ENCODE data around the gene SLC15A2.
"Not testable (repeated sequence)": the region's sequence is repeated elsewhere in the genome, so short reads cannot be mapped to it uniquely, and the experiment has no call there.

The SLC15A2 gene, protein sequence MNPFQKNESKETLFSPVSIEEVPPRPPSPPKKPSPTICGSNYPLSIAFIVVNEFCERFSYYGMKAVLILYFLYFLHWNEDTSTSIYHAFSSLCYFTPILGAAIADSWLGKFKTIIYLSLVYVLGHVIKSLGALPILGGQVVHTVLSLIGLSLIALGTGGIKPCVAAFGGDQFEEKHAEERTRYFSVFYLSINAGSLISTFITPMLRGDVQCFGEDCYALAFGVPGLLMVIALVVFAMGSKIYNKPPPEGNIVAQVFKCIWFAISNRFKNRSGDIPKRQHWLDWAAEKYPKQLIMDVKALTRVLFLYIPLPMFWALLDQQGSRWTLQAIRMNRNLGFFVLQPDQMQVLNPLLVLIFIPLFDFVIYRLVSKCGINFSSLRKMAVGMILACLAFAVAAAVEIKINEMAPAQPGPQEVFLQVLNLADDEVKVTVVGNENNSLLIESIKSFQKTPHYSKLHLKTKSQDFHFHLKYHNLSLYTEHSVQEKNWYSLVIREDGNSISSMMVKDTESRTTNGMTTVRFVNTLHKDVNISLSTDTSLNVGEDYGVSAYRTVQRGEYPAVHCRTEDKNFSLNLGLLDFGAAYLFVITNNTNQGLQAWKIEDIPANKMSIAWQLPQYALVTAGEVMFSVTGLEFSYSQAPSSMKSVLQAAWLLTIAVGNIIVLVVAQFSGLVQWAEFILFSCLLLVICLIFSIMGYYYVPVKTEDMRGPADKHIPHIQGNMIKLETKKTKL

DNA sequence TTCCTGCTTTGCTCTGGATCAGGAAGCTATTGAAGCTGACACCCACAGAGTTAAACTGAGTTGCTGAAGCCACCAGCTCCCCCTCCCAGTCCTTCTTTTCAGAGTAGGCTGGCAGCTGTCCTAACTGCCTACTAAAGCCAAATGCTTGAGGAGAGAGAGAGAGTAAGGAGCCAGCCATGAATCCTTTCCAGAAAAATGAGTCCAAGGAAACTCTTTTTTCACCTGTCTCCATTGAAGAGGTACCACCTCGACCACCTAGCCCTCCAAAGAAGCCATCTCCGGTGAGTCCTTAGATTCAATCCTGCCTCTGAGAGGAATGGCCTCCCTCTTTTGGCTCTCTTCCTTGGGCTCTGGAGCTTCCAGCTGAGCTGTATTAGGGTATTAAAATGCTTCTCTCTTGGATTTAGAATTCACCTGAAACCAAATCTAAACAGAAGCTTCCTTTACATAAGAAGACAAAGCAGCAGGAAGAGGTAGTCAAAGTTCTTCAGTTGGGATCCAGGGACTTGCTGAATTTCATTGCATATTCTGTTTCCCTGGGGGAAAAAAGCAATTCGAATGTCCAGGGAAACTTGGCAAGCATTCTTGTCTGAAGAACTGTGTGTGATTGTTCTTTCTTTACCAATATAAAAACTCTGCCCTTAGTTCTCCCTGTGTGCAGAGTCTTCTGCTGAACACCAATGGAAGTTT is at the start of gene SLC15A2:
Gene SLC15A2, plus strand, starts transcription at position 101 of the 690 bp plus-strand sequence. Its CDS starts 76 bp downstream, at position 177.
- H3K4me3 ChIP-seq (ENCODE audit: low read depth, low read length) = no peak within 1 kb of the TSS
- H3K36me3 ChIP-seq (ENCODE audit: insufficient read depth, low read length) = no peaks in the 10 kb centered on the region
- H2AFZ ChIP-seq (ENCODE audit: low read length, unreplicated experiment) = no peak within 1 kb of the TSS
- no peaks in the 10 kb centered on the region for H3K27me3 ChIP-seq (ENCODE audit: insufficient read depth, low read length)
- H3K79me2 ChIP-seq (ENCODE audit: control insufficient read depth, insufficient read depth, low read length, unreplicated experiment) = no peaks in the 10 kb centered on the region
- no peak within 1 kb of the TSS for H3K27ac ChIP-seq (ENCODE audit: low read depth, low read length)
- no peaks in the 10 kb centered on the region for H3K4me1 ChIP-seq (ENCODE audit: control insufficient read depth, insufficient read depth, low read length, unreplicated experiment)

DNA sequence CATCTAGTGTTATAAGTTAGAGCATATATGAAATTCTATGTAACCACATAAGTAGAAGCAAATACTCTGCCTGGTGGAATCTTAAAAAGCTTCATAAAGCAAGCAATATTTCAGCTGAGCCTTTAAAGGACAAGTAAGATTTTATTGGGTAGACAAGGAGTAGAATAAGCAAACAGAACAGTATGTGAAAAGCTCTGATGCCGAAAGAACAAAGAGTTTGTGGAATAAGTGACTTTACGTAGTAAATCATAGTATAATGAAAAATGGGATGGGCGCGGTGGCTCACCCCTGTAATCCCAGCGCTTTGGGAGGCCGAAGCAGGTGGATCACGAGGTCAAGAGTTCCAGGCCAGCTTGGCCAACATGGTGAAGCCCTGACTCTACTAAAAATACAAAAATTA is 49.3 kb upstream of the SLC15A2 start:
- Histone ChIP-seq H2AFZ (ENCODE audit: low read length, unreplicated experiment) (no peak overlapping the region), H3K79me2 (ENCODE audit: control insufficient read depth, insufficient read depth, low read length, unreplicated experiment) (no peaks in the 10 kb centered on the region), H3K4me1 (ENCODE audit: control insufficient read depth, insufficient read depth, low read length, unreplicated experiment) (no peaks in the 10 kb centered on the region), H3K27ac (ENCODE audit: low read depth, low read length) (no peak overlapping the region), H3K36me3 (ENCODE audit: insufficient read depth, low read length) (no peaks in the 10 kb centered on the region), H3K27me3 (ENCODE audit: insufficient read depth, low read length) (no peaks in the 10 kb centered on the region), H3K4me3 (ENCODE audit: low read depth, low read length) (no peak overlapping the region)

DNA sequence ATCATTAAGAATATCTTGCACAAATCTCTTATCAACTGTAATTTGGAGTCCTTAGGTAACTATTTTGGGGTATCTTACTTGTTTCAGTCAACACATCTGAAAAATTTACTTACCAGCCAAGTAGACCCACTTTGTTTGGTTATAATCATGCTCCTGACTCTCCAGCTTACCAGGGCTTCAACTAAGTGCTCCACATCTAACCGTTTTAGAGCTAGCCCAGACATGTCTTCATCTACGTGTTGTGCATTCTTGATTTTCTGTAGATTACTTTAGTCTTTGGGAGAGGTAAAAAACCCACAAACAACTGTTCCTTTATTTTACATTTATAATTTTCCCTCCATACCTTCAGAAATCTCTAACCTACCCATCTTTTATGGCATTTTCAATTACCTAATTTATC is 41.9 kb upstream of the SLC15A2 start:
- H3K27ac ChIP-seq (ENCODE audit: low read depth, low read length) = no peak overlapping the region
- H3K79me2 ChIP-seq (ENCODE audit: control insufficient read depth, insufficient read depth, low read length, unreplicated experiment) = no peaks in the 10 kb centered on the region
- no peaks in the 10 kb centered on the region for H3K36me3 ChIP-seq (ENCODE audit: insufficient read depth, low read length)
- H2AFZ ChIP-seq (ENCODE audit: low read length, unreplicated experiment) = no peak overlapping the region
- no peak overlapping the region for H3K4me3 ChIP-seq (ENCODE audit: low read depth, low read length)
- H3K27me3 ChIP-seq (ENCODE audit: insufficient read depth, low read length) = no peaks in the 10 kb centered on the region
- no peaks in the 10 kb centered on the region for H3K4me1 ChIP-seq (ENCODE audit: control insufficient read depth, insufficient read depth, low read length, unreplicated experiment)

DNA sequence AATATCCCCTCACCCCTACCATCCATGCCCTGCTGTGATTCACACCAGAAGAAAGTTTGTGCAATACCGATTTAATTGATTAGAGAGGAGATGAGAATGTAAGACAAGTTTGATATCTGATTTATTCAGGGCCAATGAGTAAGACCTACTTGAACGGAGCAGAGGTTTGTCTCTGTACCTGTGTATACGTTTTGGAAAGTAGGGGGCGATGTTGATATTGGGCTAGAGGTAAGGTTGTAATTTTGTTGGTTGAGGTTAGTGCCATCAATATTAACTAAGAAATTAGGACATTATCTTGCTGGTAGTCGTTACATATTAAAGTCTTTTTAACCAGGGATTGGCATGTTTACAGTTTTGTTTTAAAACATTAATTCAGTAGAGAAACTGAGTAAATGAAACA is 38.6 kb upstream of the SLC15A2 start:
- H2AFZ ChIP-seq (ENCODE audit: low read length, unreplicated experiment) = no peak overlapping the region
- no peak overlapping the region for H3K27ac ChIP-seq (ENCODE audit: low read depth, low read length)
- no peaks in the 10 kb centered on the region for H3K36me3 ChIP-seq (ENCODE audit: insufficient read depth, low read length)
- H3K4me3 ChIP-seq (ENCODE audit: low read depth, low read length) = no peak overlapping the region
- H3K4me1 ChIP-seq (ENCODE audit: control insufficient read depth, insufficient read depth, low read length, unreplicated experiment) = no peaks in the 10 kb centered on the region
- no peaks in the 10 kb centered on the region for H3K79me2 ChIP-seq (ENCODE audit: control insufficient read depth, insufficient read depth, low read length, unreplicated experiment)
- no peaks in the 10 kb centered on the region for H3K27me3 ChIP-seq (ENCODE audit: insufficient read depth, low read length)

DNA sequence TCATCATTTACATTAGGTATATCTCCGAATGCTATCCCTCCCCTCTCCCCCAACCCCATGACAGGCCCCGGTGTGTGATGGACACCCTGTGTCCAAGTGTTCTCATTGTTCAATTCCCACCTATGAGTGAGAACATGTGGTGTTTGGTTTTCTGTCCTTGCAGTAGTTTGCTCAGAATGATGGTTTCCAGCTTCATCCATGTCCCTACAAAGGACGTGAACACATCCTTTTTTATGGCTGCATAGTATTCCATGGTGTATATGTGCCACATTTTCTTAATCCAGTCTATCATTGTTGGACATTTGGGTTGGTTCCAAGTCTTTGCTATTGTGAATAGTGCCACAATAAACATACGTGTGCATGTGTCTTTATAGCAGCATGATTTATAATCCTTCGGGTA is 36.4 kb upstream of the SLC15A2 start:
- not testable (repeated sequence) for H3K4me3 ChIP-seq (ENCODE audit: low read depth, low read length); H3K4me1 ChIP-seq (ENCODE audit: control insufficient read depth, insufficient read depth, low read length, unreplicated experiment); H3K79me2 ChIP-seq (ENCODE audit: control insufficient read depth, insufficient read depth, low read length, unreplicated experiment); H3K27me3 ChIP-seq (ENCODE audit: insufficient read depth, low read length); H3K27ac ChIP-seq (ENCODE audit: low read depth, low read length); H3K36me3 ChIP-seq (ENCODE audit: insufficient read depth, low read length); H2AFZ ChIP-seq (ENCODE audit: low read length, unreplicated experiment)

DNA sequence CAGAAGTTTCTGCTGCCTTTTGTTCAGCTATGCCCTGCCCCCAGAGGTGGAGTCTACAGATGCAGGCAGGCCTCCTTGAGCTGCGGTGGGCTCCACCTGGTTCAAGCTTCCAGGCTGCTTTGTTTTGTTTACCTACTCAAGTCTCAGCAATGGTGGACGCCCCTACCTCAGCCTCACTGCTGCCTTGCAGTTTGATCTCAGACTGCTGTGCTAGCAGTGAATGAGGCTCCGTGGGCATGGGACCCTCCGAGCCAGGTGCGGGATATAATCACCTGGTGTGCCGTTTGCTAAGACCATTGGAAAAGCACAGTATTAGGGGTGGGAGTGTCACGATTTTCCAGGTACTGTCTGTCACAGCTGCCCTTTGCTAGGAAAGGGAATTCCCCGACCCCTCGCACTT is 31.0 kb upstream of the SLC15A2 start:
- not testable (repeated sequence) for H3K36me3 ChIP-seq (ENCODE audit: insufficient read depth, low read length); H3K4me3 ChIP-seq (ENCODE audit: low read depth, low read length); H3K27ac ChIP-seq (ENCODE audit: low read depth, low read length)

DNA sequence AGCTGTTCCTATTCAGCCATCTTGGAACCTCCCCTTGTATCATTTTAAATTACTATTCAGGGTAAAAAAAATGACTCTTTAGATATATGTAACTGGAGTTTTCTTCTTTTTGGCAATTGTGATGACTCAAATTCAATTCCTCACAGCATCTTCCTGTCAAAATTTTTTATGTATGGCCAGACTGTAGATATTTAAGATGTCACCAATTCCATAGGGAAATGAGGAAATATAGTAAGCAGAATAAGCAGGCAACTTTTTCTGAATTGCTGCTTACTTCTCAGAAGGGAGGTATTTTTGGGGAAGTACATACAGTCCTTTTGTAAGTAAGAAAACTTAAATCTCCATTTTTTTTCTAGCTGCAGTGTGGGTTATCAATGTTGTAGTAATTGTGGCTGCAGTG is 30.4 kb upstream of the SLC15A2 start:
- Histone ChIP-seq H3K79me2 (ENCODE audit: control insufficient read depth, insufficient read depth, low read length, unreplicated experiment) (no peaks in the 10 kb centered on the region), H3K4me3 (ENCODE audit: low read depth, low read length) (no peak overlapping the region), H2AFZ (ENCODE audit: low read length, unreplicated experiment) (no peak overlapping the region), H3K27ac (ENCODE audit: low read depth, low read length) (no peak overlapping the region), H3K27me3 (ENCODE audit: insufficient read depth, low read length) (no peaks in the 10 kb centered on the region), H3K36me3 (ENCODE audit: insufficient read depth, low read length) (no peaks in the 10 kb centered on the region), H3K4me1 (ENCODE audit: control insufficient read depth, insufficient read depth, low read length, unreplicated experiment) (no peaks in the 10 kb centered on the region)

More for the DNA sequence above, 31.0 kb upstream of the SLC15A2 start:
- H3K4me1 ChIP-seq (ENCODE audit: control insufficient read depth, insufficient read depth, low read length, unreplicated experiment); H3K79me2 ChIP-seq (ENCODE audit: control insufficient read depth, insufficient read depth, low read length, unreplicated experiment); H3K27me3 ChIP-seq (ENCODE audit: insufficient read depth, low read length); H2AFZ ChIP-seq (ENCODE audit: low read length, unreplicated experiment): not testable (repeated sequence)

DNA sequence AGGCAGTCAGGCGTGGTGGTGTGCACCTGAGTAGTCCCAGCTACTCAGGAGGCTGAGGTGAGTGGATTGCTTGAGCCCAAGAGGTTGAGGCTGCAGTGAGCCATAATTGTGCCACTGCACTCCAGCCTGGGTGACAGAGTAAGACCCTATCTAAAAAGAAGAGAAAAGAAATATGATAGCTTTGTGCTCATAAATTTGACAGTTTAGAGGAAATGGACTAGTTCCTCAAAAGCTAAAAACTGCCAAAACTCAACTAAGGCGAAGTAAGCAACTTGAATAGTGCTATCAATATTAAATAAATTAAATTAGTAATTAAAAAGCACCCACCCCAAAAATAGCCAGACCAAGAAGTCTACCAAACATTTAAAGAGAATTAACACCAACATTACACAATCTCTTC is 24.5 kb upstream of the SLC15A2 start:
- H3K27ac ChIP-seq (ENCODE audit: low read depth, low read length) = no peak overlapping the region
- no peaks in the 10 kb centered on the region for H3K4me1 ChIP-seq (ENCODE audit: control insufficient read depth, insufficient read depth, low read length, unreplicated experiment)
- H2AFZ ChIP-seq (ENCODE audit: low read length, unreplicated experiment) = no peak overlapping the region
- no peak overlapping the region for H3K4me3 ChIP-seq (ENCODE audit: low read depth, low read length)
- H3K79me2 ChIP-seq (ENCODE audit: control insufficient read depth, insufficient read depth, low read length, unreplicated experiment) = no peaks in the 10 kb centered on the region
- H3K27me3 ChIP-seq (ENCODE audit: insufficient read depth, low read length) = no peaks in the 10 kb centered on the region
- H3K36me3 ChIP-seq (ENCODE audit: insufficient read depth, low read length) = no peaks in the 10 kb centered on the region

DNA sequence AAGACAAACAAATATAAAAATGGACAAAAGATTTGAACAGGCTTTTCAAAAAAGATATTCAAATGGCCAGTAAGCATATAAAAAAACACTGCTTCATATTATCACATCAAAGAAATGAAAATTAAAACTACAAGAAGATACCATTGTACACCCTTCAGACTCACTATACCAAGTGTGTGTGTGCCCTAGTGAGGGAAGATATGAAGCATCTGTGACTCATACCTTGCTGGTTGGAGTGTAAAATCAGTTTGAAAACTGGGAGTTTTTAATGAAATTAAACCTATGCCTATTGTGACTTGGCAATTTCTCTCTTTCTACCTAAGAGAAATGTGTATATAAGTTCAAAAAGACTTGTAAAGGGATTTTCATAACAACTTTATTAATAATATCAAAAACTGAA is 23.5 kb upstream of the SLC15A2 start:
- no peaks in the 10 kb centered on the region for H3K27me3 ChIP-seq (ENCODE audit: insufficient read depth, low read length)
- H3K4me1 ChIP-seq (ENCODE audit: control insufficient read depth, insufficient read depth, low read length, unreplicated experiment) = no peaks in the 10 kb centered on the region
- H3K36me3 ChIP-seq (ENCODE audit: insufficient read depth, low read length) = no peaks in the 10 kb centered on the region
- H3K4me3 ChIP-seq (ENCODE audit: low read depth, low read length) = no peak overlapping the region
- no peak overlapping the region for H2AFZ ChIP-seq (ENCODE audit: low read length, unreplicated experiment)
- H3K27ac ChIP-seq (ENCODE audit: low read depth, low read length) = no peak overlapping the region
- no peaks in the 10 kb centered on the region for H3K79me2 ChIP-seq (ENCODE audit: control insufficient read depth, insufficient read depth, low read length, unreplicated experiment)

DNA sequence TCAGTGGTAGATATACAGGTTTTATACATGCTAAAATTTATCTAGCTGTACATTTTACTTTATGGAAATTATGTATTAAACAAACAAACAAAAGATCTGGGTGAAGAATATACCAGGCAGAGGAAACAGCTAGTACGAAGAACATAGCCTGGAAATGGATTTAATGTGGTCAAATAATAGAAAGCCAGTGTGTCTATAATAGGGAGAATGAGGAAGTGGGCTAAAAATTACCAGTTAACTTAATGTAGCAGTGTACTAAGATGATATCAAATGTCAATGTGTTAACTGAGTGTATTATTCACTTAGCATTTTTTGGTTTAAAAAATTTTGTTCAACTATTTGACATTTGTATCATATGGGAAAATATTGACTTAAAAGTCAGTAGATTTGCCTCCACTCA is 22.8 kb upstream of the SLC15A2 start:
- no peaks in the 10 kb centered on the region for H3K27me3 ChIP-seq (ENCODE audit: insufficient read depth, low read length)
- H3K4me1 ChIP-seq (ENCODE audit: control insufficient read depth, insufficient read depth, low read length, unreplicated experiment) = no peaks in the 10 kb centered on the region
- no peaks in the 10 kb centered on the region for H3K79me2 ChIP-seq (ENCODE audit: control insufficient read depth, insufficient read depth, low read length, unreplicated experiment)
- no peak overlapping the region for H3K4me3 ChIP-seq (ENCODE audit: low read depth, low read length)
- no peak overlapping the region for H3K27ac ChIP-seq (ENCODE audit: low read depth, low read length)
- H3K36me3 ChIP-seq (ENCODE audit: insufficient read depth, low read length) = no peaks in the 10 kb centered on the region
- H2AFZ ChIP-seq (ENCODE audit: low read length, unreplicated experiment) = no peak overlapping the region

Data from ACC112 (cell line).